Activated CD8-positive, alpha-beta T cell treated with anti-CD3 and anti-CD28 coated beads, Interleukin-2, amount 10 ng/mL, durations not matched to agents 7 days and 5 days (primary cell): ENCODE results near the gene CD44. TPM values are rescaled to one million over a fixed set of nuclear protein-coding genes. Genes with fewer than 3 reads are reported as not detected.
A peak's percentile ranks its signal among the peaks of the same experiment; 100 is the strongest.

ENCODE experiments used
- ATAC-seq: fragments of 150-1000 bp; cut with Tn5 transposase; one replicate; pipeline ENCODE4 v1.10.0; 2021; ENCODE audit warnings: moderate library complexity
- CTCF ChIA-PET: fragments of 350-600 bp; sonication (Branson Sonifier 250); formaldehyde crosslinking; loops from one replicate; lab custom pipeline; 2021; ENCODE audit warnings: antibody characterized with exemption; lab: Charles Lee
- POLR2A ChIA-PET: fragments of 350-600 bp; sonication (Branson Sonifier 250); formaldehyde crosslinking; loops from one replicate; lab custom pipeline; 2021; ENCODE audit warnings: antibody characterized with exemption; lab: Charles Lee
- DNase-seq: peaks from one replicate; pipeline ENCODE4 v3.0.0-alpha.2; 2020
- H3K27ac Mint-ChIP-seq: one replicate; pipeline ENCODE4 v1.8.0; 2021; ENCODE audit warnings: mild to moderate bottlenecking, mixed read lengths
- H3K27me3 Mint-ChIP-seq: one replicate; pipeline ENCODE4 v1.8.0; 2021; ENCODE audit warnings: low read depth, mixed read lengths
- H3K36me3 Mint-ChIP-seq: one replicate; pipeline ENCODE4 v1.8.0; 2021; ENCODE audit warnings: low read depth, mixed read lengths
- H3K4me1 Mint-ChIP-seq: one replicate; pipeline ENCODE4 v1.8.0; 2021; ENCODE audit warnings: low read depth, mixed read lengths
- H3K4me3 Mint-ChIP-seq: one replicate; pipeline ENCODE4 v1.8.0; 2021; ENCODE audit warnings: mild to moderate bottlenecking, mixed read lengths
- H3K9me3 Mint-ChIP-seq: one replicate; pipeline ENCODE4 v1.8.0; 2022; ENCODE audit warnings: mixed read lengths; ENCODE audit not compliant: insufficient read depth
- total RNA-seq, 2 experiments: library from RNA; stranded (reverse); gene quantifications; one replicate each; pipeline ENCODE4 v1.2.3, GENCODE V29; 2021

CD44 gene
- total RNA-seq, 2 experiments from 2014 or later: 398 to 399 TPM

GRCh38 chr11:35151241-35151640 is 12.3 kb downstream of the CD44 start:
- Mint-ChIP-seq H3K4me1 (peaks cover 96% of the 10 kb centered on the region), H3K9me3 (peaks cover 12% of the 10 kb centered on the region), H3K27me3 (no peaks in the 10 kb centered on the region), H3K27ac (peak overlapping the region; percentile 14), H3K4me3 (no peak overlapping the region), H3K36me3 (peaks cover 95% of the 10 kb centered on the region)
- no peak for ATAC-seq
- no peak for DNase-seq
- ChIA-PET POLR2A (interaction anchor here (0.7 to 4.1 kb wide), 5 partner anchors 9 to 15 kb away, joined by 3 to 26 read pairs (median 7); partner anchors contain the start of gene CD44), CTCF (interaction anchor here (0.8 to 3.4 kb wide), 5 partner anchors 9 to 24 kb away, joined by 3 to 12 read pairs (median 8); partner anchors contain the start of gene CD44)

- peaks cover 96% of the 10 kb centered on the region for H3K4me1 Mint-ChIP-seq
- H3K4me3 Mint-ChIP-seq: no peak overlapping the region
- DNase-seq (no peak), ATAC-seq (no peak)
- POLR2A ChIA-PET: interaction anchor here (0.7 to 4.1 kb wide), 4 partner anchors 8 to 105 kb away, joined by 3 to 26 read pairs (median 5); partner anchors contain the start of gene CD44
- peak overlapping the region; percentile 4 for H3K27ac Mint-ChIP-seq
- CTCF ChIA-PET: interaction anchor here (0.8 to 3.4 kb wide), 5 partner anchors 10 to 27 kb away, joined by 3 to 12 read pairs (median 4); partner anchors contain the start of gene CD44
- H3K9me3 Mint-ChIP-seq: peaks cover 12% of the 10 kb centered on the region
- H3K27me3 Mint-ChIP-seq: no peaks in the 10 kb centered on the region
- H3K36me3 Mint-ChIP-seq: peaks cover 93% of the 10 kb centered on the region
These were observed 12.8 kb downstream of the CD44 start for GRCh38 chr11:35151683-35152280.

- DNase-seq (no peak), ATAC-seq (no peak)
- Mint-ChIP-seq H3K36me3 (peaks cover 92% of the 10 kb centered on the region), H3K4me3 (no peak overlapping the region), H3K27me3 (no peaks in the 10 kb centered on the region), H3K27ac (no peak overlapping the region), H3K9me3 (peaks cover 12% of the 10 kb centered on the region), H3K4me1 (peaks cover 95% of the 10 kb centered on the region)
- POLR2A ChIA-PET: interaction anchor here (1.1 to 4.1 kb wide), 3 partner anchors 8 to 14 kb away, joined by 3 to 26 read pairs (median 7); partner anchors contain the start of gene CD44
- CTCF ChIA-PET: interaction anchor here (0.8 to 3.4 kb wide), 3 partner anchors 11 to 26 kb away, joined by 3 to 12 read pairs (median 12); partner anchors contain the start of gene CD44
These were observed 13.6 kb downstream of the CD44 start for GRCh38 chr11:35152575-35152974.

- Mint-ChIP-seq H3K4me1 (peaks cover 95% of the 10 kb centered on the region), H3K27ac (no peak overlapping the region), H3K9me3 (peaks cover 12% of the 10 kb centered on the region), H3K4me3 (no peak overlapping the region), H3K36me3 (peaks cover 94% of the 10 kb centered on the region), H3K27me3 (no peaks in the 10 kb centered on the region)
- DNase-seq: no peak
- CTCF ChIA-PET: interaction anchor here (2.0 to 3.7 kb wide), 3 partner anchors 7 to 10 kb away, joined by 12 to 25 read pairs (median 15); no protein-coding TSS in a partner anchor
- peak; percentile 9 for ATAC-seq
- POLR2A ChIA-PET: interaction anchor here (1.1 kb wide), 1 partner anchor 9 kb away, joined by 3 read pairs; no protein-coding TSS in a partner anchor
These were observed 14.3 kb downstream of the CD44 start for GRCh38 chr11:35153280-35153679.

- Mint-ChIP-seq H3K36me3 (peaks cover 89% of the 10 kb centered on the region), H3K9me3 (peaks cover 4% of the 10 kb centered on the region), H3K27me3 (no peaks in the 10 kb centered on the region), H3K27ac (peak overlapping the region; percentile 41), H3K4me1 (peaks cover 96% of the 10 kb centered on the region), H3K4me3 (no peak overlapping the region)
- DNase-seq (no peak), ATAC-seq (no peak)
- POLR2A ChIA-PET: interaction anchor here (0.7 to 1.7 kb wide), 6 partner anchors 10 to 239 kb away, joined by 3 to 4 read pairs (median 3); no protein-coding TSS in a partner anchor
- CTCF ChIA-PET: interaction anchor here (1.0 to 3.7 kb wide), 10 partner anchors 8 to 228 kb away, joined by 3 to 25 read pairs (median 10); no protein-coding TSS in a partner anchor
These were observed 16.0 kb downstream of the CD44 start for GRCh38 chr11:35154952-35155351.

GRCh38 chr11:35155677-35156076 is 16.7 kb downstream of the CD44 start:
- no peak overlapping the region for H3K4me3 Mint-ChIP-seq
- peaks cover 90% of the 10 kb centered on the region for H3K36me3 Mint-ChIP-seq
- CTCF ChIA-PET: interaction anchor here (0.9 to 3.7 kb wide), 11 partner anchors 8 to 156 kb away, joined by 3 to 25 read pairs (median 7); no protein-coding TSS in a partner anchor
- H3K4me1 Mint-ChIP-seq: peaks cover 98% of the 10 kb centered on the region
- POLR2A ChIA-PET: interaction anchor here (0.7 to 1.7 kb wide), 6 partner anchors 10 to 240 kb away, joined by 3 to 4 read pairs (median 3); no protein-coding TSS in a partner anchor
- H3K27me3 Mint-ChIP-seq: no peaks in the 10 kb centered on the region
- H3K27ac Mint-ChIP-seq: no peak overlapping the region
- H3K9me3 Mint-ChIP-seq: peaks cover 4% of the 10 kb centered on the region
- DNase-seq: no peak
- no peak for ATAC-seq

- Mint-ChIP-seq H3K27me3 (no peaks in the 10 kb centered on the region), H3K27ac (no peak overlapping the region), H3K4me1 (peaks cover 99% of the 10 kb centered on the region), H3K9me3 (peaks cover 3% of the 10 kb centered on the region), H3K4me3 (no peak overlapping the region), H3K36me3 (peaks cover 90% of the 10 kb centered on the region)
- POLR2A ChIA-PET: interaction anchor here (1.2 to 2.1 kb wide), 2 partner anchors 12 to 19 kb away, joined by 4 to 12 read pairs; partner anchors contain the start of gene CD44
- CTCF ChIA-PET: interaction anchor here (0.7 to 13.5 kb wide), 6 partner anchors 15 to 234 kb away, joined by 3 to 218 read pairs (median 4); partner anchors contain the start of gene CD44
- no peak for ATAC-seq
- DNase-seq: no peak
These were observed 19.1 kb downstream of the CD44 start for GRCh38 chr11:35157814-35158700.

- no peaks in the 10 kb centered on the region for H3K27me3 Mint-ChIP-seq
- peaks cover 99% of the 10 kb centered on the region for H3K4me1 Mint-ChIP-seq
- DNase-seq (no peak), ATAC-seq (no peak)
- no peaks in the 10 kb centered on the region for H3K9me3 Mint-ChIP-seq
- CTCF ChIA-PET: interaction anchor here (0.7 to 13.5 kb wide), 10 partner anchors 8 to 235 kb away, joined by 3 to 218 read pairs (median 4); partner anchors contain the start of gene CD44
- peaks cover 90% of the 10 kb centered on the region for H3K36me3 Mint-ChIP-seq
- peak overlapping the region; percentile 12 for H3K4me3 Mint-ChIP-seq
- POLR2A ChIA-PET: interaction anchor here (0.9 to 2.3 kb wide), 5 partner anchors 7 to 19 kb away, joined by 3 to 12 read pairs (median 6); no protein-coding TSS in a partner anchor
- peak overlapping the region; percentile 58 for H3K27ac Mint-ChIP-seq
These were observed 19.9 kb downstream of the CD44 start for GRCh38 chr11:35158701-35159510.

- Mint-ChIP-seq H3K27me3 (no peaks in the 10 kb centered on the region), H3K36me3 (peaks cover 90% of the 10 kb centered on the region), H3K4me1 (peaks cover 99% of the 10 kb centered on the region), H3K4me3 (no peak overlapping the region), H3K9me3 (no peaks in the 10 kb centered on the region), H3K27ac (peak overlapping the region; percentile 58)
- ATAC-seq (peak; percentile 3), DNase-seq (no peak)
- ChIA-PET CTCF (interaction anchor here (0.7 to 13.5 kb wide), 8 partner anchors 9 to 234 kb away, joined by 3 to 218 read pairs (median 4); partner anchors contain the start of gene CD44), POLR2A (interaction anchor here (0.9 to 2.3 kb wide), 8 partner anchors 9 to 117 kb away, joined by 3 to 12 read pairs (median 3); no protein-coding TSS in a partner anchor)
These were observed 21.4 kb downstream of the CD44 start for GRCh38 chr11:35160246-35160824.
